ENCODE data around the gene EIPR1.
"Not testable (repeated sequence)": the region's sequence is repeated elsewhere in the genome, so short reads cannot be mapped to it uniquely, and the experiment has no call there.

Gene EIPR1

GRCh38 chr2:3386448-3386958 is 8.9 kb upstream of the EIPR1 start:
- H3K27ac ChIP-seq = no peak overlapping the region

DNA sequence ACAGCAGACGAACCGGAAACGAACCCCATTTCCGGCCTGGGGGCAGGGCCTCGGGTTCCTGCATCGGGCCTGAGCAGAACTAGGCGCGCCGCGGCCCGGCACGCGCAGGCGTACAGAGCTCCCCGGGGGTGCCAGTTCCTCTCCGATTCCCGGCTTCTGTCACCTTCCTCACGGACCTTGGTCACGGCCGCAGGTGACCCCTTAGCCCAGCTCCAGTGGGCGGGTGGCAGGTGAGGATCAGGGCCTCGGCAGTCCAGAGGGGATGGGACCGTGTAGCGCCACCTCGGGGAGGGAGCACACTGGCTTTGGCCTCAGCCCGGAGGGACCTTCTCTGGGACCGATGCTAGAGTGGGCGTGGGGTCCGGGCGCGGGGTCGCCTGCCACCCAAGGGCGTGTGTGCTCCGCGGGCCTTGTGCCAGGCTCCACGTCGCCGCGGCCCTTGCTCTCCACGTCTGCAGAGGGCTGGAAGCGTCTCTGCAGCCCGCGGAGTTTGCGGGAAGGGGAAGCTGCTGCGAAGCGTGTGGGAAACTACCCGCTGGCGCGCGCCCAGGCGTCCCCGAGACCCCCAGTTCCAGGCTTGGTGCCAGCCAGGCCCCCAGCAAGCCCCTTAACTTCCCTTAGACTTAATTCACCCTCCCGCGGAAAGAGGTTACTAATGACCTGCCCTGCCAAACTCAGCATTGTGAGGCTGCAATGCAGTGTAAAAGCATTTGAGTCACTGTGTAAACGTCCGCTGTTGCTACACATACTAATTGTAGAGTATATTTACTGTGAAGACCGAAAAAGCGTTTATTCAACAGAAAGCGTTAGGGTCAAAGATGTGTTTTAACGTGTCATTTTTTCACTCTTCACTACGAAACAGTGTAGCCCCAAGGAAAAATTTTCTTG is 2.3 kb upstream of the EIPR1 start, which contains the start of gene TRAPPC12:
TSS of gene TRAPPC12 (plus strand) at position 48 of the 888 bp plus-strand sequence. CDS start 7,930 bp downstream, outside the sequence.
- H3K4me3 ChIP-seq (ENCODE audit: low read depth in 1 of 2, low read length in 1 of 2) = peak within 1 kb of the TSS; percentile 88 to 92
- H3K27ac ChIP-seq = peak within 1 kb of the TSS; percentile 92
- peaks cover 10% of the 10 kb centered on the region for H3K36me3 ChIP-seq
- no peaks in the 10 kb centered on the region for H3K9me3 ChIP-seq
- peaks cover 36 to 41% of the 10 kb centered on the region in 2 experiments for H3K4me1 ChIP-seq (ENCODE audit: control insufficient read depth in 1 of 2, insufficient read depth in 1 of 2, low read depth in 1 of 2, low read length in 1 of 2)
- TF ChIP-seq, protein P1, sequence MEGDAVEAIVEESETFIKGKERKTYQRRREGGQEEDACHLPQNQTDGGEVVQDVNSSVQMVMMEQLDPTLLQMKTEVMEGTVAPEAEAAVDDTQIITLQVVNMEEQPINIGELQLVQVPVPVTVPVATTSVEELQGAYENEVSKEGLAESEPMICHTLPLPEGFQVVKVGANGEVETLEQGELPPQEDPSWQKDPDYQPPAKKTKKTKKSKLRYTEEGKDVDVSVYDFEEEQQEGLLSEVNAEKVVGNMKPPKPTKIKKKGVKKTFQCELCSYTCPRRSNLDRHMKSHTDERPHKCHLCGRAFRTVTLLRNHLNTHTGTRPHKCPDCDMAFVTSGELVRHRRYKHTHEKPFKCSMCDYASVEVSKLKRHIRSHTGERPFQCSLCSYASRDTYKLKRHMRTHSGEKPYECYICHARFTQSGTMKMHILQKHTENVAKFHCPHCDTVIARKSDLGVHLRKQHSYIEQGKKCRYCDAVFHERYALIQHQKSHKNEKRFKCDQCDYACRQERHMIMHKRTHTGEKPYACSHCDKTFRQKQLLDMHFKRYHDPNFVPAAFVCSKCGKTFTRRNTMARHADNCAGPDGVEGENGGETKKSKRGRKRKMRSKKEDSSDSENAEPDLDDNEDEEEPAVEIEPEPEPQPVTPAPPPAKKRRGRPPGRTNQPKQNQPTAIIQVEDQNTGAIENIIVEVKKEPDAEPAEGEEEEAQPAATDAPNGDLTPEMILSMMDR (IDR thresholded peaks at IDR 0.05) = no peak
- H3K27me3 ChIP-seq = no peaks in the 10 kb centered on the region

More at GRCh38 chr2:3386448-3386958, 8.9 kb upstream of the EIPR1 start:
- H3K36me3 ChIP-seq = peaks cover 48% of the 10 kb centered on the region
- H3K4me1 ChIP-seq (ENCODE audit: control insufficient read depth in 1 of 2, insufficient read depth in 1 of 2, low read depth in 1 of 2, low read length in 1 of 2) = no peaks in the 10 kb centered on the region
- no peak overlapping the region for H3K4me3 ChIP-seq (ENCODE audit: low read depth in 1 of 2, low read length in 1 of 2)
- no peaks in the 10 kb centered on the region for H3K27me3 ChIP-seq
- H3K9me3 ChIP-seq = no peaks in the 10 kb centered on the region
- TF ChIP-seq, protein P1 (IDR thresholded peaks at IDR 0.05) = no peak

GRCh38 chr2:3379339-3379646 is 1.7 kb upstream of the EIPR1 start:
- H3K36me3 ChIP-seq = peaks cover 10% of the 10 kb centered on the region
- peak overlapping the region; percentile 92 for H3K27ac ChIP-seq
- TF ChIP-seq, protein P1 (IDR thresholded peaks at IDR 0.05) = no peak
- peak overlapping the region; percentile 88 to 92 for H3K4me3 ChIP-seq (ENCODE audit: low read depth in 1 of 2, low read length in 1 of 2)
- no peaks in the 10 kb centered on the region for H3K27me3 ChIP-seq
- H3K4me1 ChIP-seq (ENCODE audit: control insufficient read depth in 1 of 2, insufficient read depth in 1 of 2, low read depth in 1 of 2, low read length in 1 of 2) = peaks cover 36 to 41% of the 10 kb centered on the region in 2 experiments
- no peaks in the 10 kb centered on the region for H3K9me3 ChIP-seq

DNA sequence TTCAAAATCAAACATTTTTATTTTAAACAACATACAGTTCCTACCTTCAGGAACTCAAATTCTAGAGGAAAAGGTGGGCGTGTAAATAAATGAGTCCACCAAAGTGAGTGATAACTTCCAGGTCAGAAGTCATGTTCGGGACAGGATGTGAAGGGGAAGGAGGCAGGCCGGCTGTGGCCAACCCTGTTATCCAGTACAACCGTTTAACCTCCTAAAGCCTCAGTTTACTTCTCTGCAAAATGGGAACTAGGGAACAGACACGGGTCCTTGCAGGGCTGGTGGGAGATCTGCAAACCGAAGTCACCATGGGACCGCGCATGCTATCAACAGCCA is 373 bp downstream of the EIPR1 start:
- TF ChIP-seq, protein P1 (IDR thresholded peaks at IDR 0.05) = no peak
- Histone ChIP-seq H3K36me3 (peaks cover 5% of the 10 kb centered on the region), H3K9me3 (no peaks in the 10 kb centered on the region), H3K4me3 (ENCODE audit: low read depth in 1 of 2, low read length in 1 of 2) (peak overlapping the region; percentile 81 to 88), H3K27ac (peak overlapping the region; percentile 92), H3K27me3 (no peaks in the 10 kb centered on the region), H3K4me1 (ENCODE audit: control insufficient read depth in 1 of 2, insufficient read depth in 1 of 2, low read depth in 1 of 2, low read length in 1 of 2) (peaks cover 36 to 41% of the 10 kb centered on the region in 2 experiments)

DNA sequence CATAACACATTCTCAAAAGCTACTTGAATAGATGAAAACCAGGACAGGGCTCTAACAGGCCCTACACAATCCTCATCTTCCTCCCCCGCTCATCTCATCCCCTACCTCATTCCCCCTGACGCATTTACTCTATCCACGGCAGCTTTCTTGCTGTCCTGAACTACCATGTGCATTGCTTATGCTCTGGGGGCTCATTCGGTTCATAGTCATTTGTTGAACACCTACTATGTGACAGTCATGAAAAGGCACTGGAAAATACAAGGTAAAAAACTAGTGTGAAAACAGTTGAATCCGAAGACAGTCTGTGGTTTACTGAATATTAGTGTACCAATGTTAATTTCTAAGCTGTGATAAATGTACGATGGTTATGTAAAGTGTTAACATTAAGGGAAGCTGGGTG is 797 bp downstream of the EIPR1 start:
- H3K27ac ChIP-seq = peak overlapping the region; percentile 92
- TF ChIP-seq, protein P1 (IDR thresholded peaks at IDR 0.05) = no peak
- H3K4me1 ChIP-seq (ENCODE audit: control insufficient read depth in 1 of 2, insufficient read depth in 1 of 2, low read depth in 1 of 2, low read length in 1 of 2) = peaks cover 36 to 41% of the 10 kb centered on the region in 2 experiments
- H3K36me3 ChIP-seq = peaks cover 3% of the 10 kb centered on the region
- no peaks in the 10 kb centered on the region for H3K9me3 ChIP-seq
- peak overlapping the region; percentile 81 to 88 for H3K4me3 ChIP-seq (ENCODE audit: low read depth in 1 of 2, low read length in 1 of 2)
- no peaks in the 10 kb centered on the region for H3K27me3 ChIP-seq

- H3K27ac ChIP-seq; H3K27me3 ChIP-seq; H3K9me3 ChIP-seq; H3K36me3 ChIP-seq; H3K4me1 ChIP-seq (ENCODE audit: control insufficient read depth in 1 of 2, insufficient read depth in 1 of 2, low read depth in 1 of 2, low read length in 1 of 2); H3K4me3 ChIP-seq (ENCODE audit: low read depth in 1 of 2, low read length in 1 of 2): not testable (repeated sequence)
These were observed 8.1 kb downstream of the EIPR1 start for GRCh38 chr2:3369340-3370181.
